B cell (primary cell): ENCODE results near the gene PTPN22. TPM values are rescaled to one million over a fixed set of nuclear protein-coding genes. Genes with fewer than 3 reads are reported as not detected.

Experiments used
- ATAC-seq: fragments of 200-7000 bp; cut with Tn5 transposase; one replicate; pipeline ENCODE4 v1.10.0; 2021; ENCODE audit warnings: low read depth, mild to moderate bottlenecking, moderate number of reproducible peaks, moderate library complexity
- CTCF ChIA-PET: fragments of 350-600 bp; sonication (Branson Sonifier 250); formaldehyde crosslinking; loops from one replicate; lab custom pipeline; 2021; ENCODE audit warnings: antibody characterized with exemption, inconsistent platforms; lab: Charles Lee
- POLR2A ChIA-PET: fragments of 350-600 bp; sonication (Branson Sonifier 250); formaldehyde crosslinking; loops from one replicate; lab custom pipeline; 2021; ENCODE audit warnings: antibody characterized with exemption; lab: Charles Lee
- DNase-seq: peaks from one replicate; pipeline ENCODE4 v3.0.0; 2013
- H2AFZ ChIP-seq: 2 replicates; pipeline ENCODE4 v1.6.1; 2012; ENCODE audit warnings: mild to moderate bottlenecking, low read depth, low read length; ENCODE audit not compliant: insufficient read depth, poor library complexity, severe bottlenecking
- H3K27ac ChIP-seq, 2 donors: 1 replicate in 1 of 2; 2 replicates in 1 of 2; pipeline ENCODE4 v1.5.1; 2012 to 2013; ENCODE audit warnings: low read length in 2 of 2, mild to moderate bottlenecking in 2 of 2, moderate library complexity in 1 of 2
- H3K27me3 ChIP-seq, 4 experiments: fragments of 200-600 bp in 1 of 4; sonication (generic) in 1 of 4; replicated peaks in 1 of 4; 1 replicate in 2 of 4; 2 replicates in 2 of 4; pipeline versions ENCODE4 v1.6.1 to v1.7.0; 2013 to 2016; ENCODE audit warnings: low read length in 3 of 4, mild to moderate bottlenecking in 2 of 4, mixed read lengths in 1 of 4, moderate library complexity in 1 of 4; ENCODE audit not compliant: insufficient read depth in 4 of 4, control insufficient read depth in 3 of 4; ENCODE audit errors: control extremely low read depth in 1 of 4
- H3K36me3 ChIP-seq, 2 experiments: replicated peaks in 1 of 2; 1 replicate in 1 of 2; 2 replicates in 1 of 2; pipeline versions ENCODE4 v1.6.1 to v1.7.1; 2013; ENCODE audit warnings: low read length in 1 of 2; ENCODE audit not compliant: insufficient read depth in 2 of 2, control insufficient read depth in 1 of 2; ENCODE audit errors: control extremely low read depth in 1 of 2, extremely low read depth in 1 of 2
- H3K4me1 ChIP-seq, 2 donors: fragments of 200-600 bp in 1 of 2; sonication (generic) in 1 of 2; 1 replicate in 1 of 2; 2 replicates in 1 of 2; pipeline versions ENCODE4 v1.5.1 to v1.6.1; 2013 to 2017; ENCODE audit warnings: low read length in 2 of 2; ENCODE audit not compliant: control insufficient read depth in 2 of 2, insufficient read depth in 2 of 2
- H3K4me2 ChIP-seq: replicated peaks from 2 replicates; pipeline ENCODE3; 2012; ENCODE audit warnings: mild to moderate bottlenecking, low read depth, low read length; ENCODE audit not compliant: poor library complexity, severe bottlenecking
- H3K4me3 ChIP-seq, 5 experiments: fragments of 200-600 bp in 1 of 5; sonication (generic) in 1 of 5; 1 replicate in 3 of 5; 2 replicates in 2 of 5; pipeline versions ENCODE4 v1.5.1 to v1.7.0; 2011 to 2016; ENCODE audit warnings: low read length in 4 of 5, mild to moderate bottlenecking in 4 of 5, low read depth in 2 of 5, control low read depth in 1 of 5, moderate library complexity in 1 of 5; ENCODE audit not compliant: insufficient read depth in 1 of 5; ENCODE audit errors: control extremely low read depth in 1 of 5, extremely low read depth in 1 of 5
- H3K79me2 ChIP-seq: fragments of 200-600 bp; sonication (generic); one replicate; pipeline ENCODE4 v1.6.0; 2016; ENCODE audit warnings: low read length; ENCODE audit not compliant: control insufficient read depth, insufficient read depth
- H3K9ac ChIP-seq: fragments of 200-600 bp; sonication (generic); 2 replicates; pipeline ENCODE4 v1.6.1; 2017; ENCODE audit warnings: mild to moderate bottlenecking, low read length, moderate library complexity
- H3K9me3 ChIP-seq, 3 donors: one replicate each; pipeline versions ENCODE4 v1.6.1 to v1.7.1; 2013; ENCODE audit warnings: low read length in 2 of 3; ENCODE audit not compliant: control insufficient read depth in 2 of 3, insufficient read depth in 1 of 3; ENCODE audit errors: control extremely low read depth in 1 of 3
- H4K20me1 ChIP-seq: 2 replicates; pipeline ENCODE4 v1.6.0; 2012; ENCODE audit warnings: mild to moderate bottlenecking, low read length; ENCODE audit not compliant: insufficient read depth, control insufficient read depth, poor library complexity, severe bottlenecking
- H3K27ac Mint-ChIP-seq: one replicate; pipeline ENCODE4 v1.8.0; 2021; ENCODE audit warnings: mixed read lengths
- H3K27me3 Mint-ChIP-seq: one replicate; pipeline ENCODE4 v1.8.0; 2021; ENCODE audit warnings: mixed read lengths
- H3K4me1 Mint-ChIP-seq: one replicate; pipeline ENCODE4 v1.8.0; 2021; ENCODE audit warnings: mixed read lengths
- H3K4me3 Mint-ChIP-seq: one replicate; pipeline ENCODE4 v1.8.0; 2021; ENCODE audit warnings: mixed read lengths
- H3K9me3 Mint-ChIP-seq: one replicate; pipeline ENCODE4 v1.8.0; 2022; ENCODE audit warnings: mixed read lengths; ENCODE audit not compliant: insufficient read depth
- CTCF ChIP-seq: fragments of 200-600 bp; IDR thresholded peaks from one replicate; pipeline ENCODE4 v1.8.0; 2022; ENCODE audit warnings: antibody characterized with exemption, mild to moderate bottlenecking
- EZH2 ChIP-seq: IDR thresholded peaks from 2 replicates; pipeline ENCODE4 v1.6.1; 2012; ENCODE audit warnings: borderline replicate concordance, low read depth, mild to moderate bottlenecking, moderate library complexity, low read length; ENCODE audit not compliant: insufficient read depth, poor library complexity, severe bottlenecking
- WGBS: methylation state at CpG from one replicate; pipeline ENCODE4 v1.1.5; 2013; ENCODE audit warnings: missing lambda C conversion rate; ENCODE audit not compliant: insufficient coverage; 5-methylcytosine and 5-hydroxymethylcytosine counted together
- intact Hi-C: fragments of 100-400 bp; cut with micrococcal nuclease; formaldehyde crosslinking; loops from one replicate; pipeline ENCODE4 v1.10.0; 2022
- polyA plus RNA-seq: library from polyadenylated mRNA; depleted of rRNA; stranded (reverse); fragments of >200 nt; gene quantifications from 2 replicates; pipeline ENCODE4 v1.2.3, GENCODE V29; 2012
- total RNA-seq, 2 donors: library from RNA; stranded (reverse); fragments of 120-200 nt in 1 of 2; gene quantifications; 1 replicate in 1 of 2; 2 replicates in 1 of 2; pipeline versions ENCODE4 v1.2.3 to v1.2.4, GENCODE V29; 2013 to 2022

Gene PTPN22
- total and polyA plus RNA-seq, 2 donors (not counting 1 experiment from before 2014, with no cell fraction given): 14.3 to 37.4 TPM

GRCh38 chr1:113792986-113793385 lies 78.5 kb downstream of the PTPN22 start:
- Histone ChIP-seq H3K79me2 (peaks cover 63% of the 10 kb centered on the region), H3K9me3 (no peaks in the 10 kb centered on the region), H3K9ac (no peak overlapping the region), H3K4me1 (peaks cover 0 to 2% of the 10 kb centered on the region in 2 donors), H3K27me3 (no peaks in the 10 kb centered on the region), H4K20me1 (peaks cover 17% of the 10 kb centered on the region), H3K36me3 (peaks cover 0 to 31% of the 10 kb centered on the region in 2 experiments), H3K27ac (no peak overlapping the region), H3K4me3 (no peak overlapping the region), H3K4me2 (no peak overlapping the region), H2AFZ (no peak overlapping the region)
- intact Hi-C loops: no loop called here
- WGBS: 100% methylated on average over 1 of the region's 1 CpG
- no peak for ATAC-seq
- Mint-ChIP-seq H3K4me1 (peaks cover 24% of the 10 kb centered on the region), H3K9me3 (no peaks in the 10 kb centered on the region), H3K4me3 (no peak overlapping the region), H3K27me3 (no peaks in the 10 kb centered on the region), H3K27ac (no peak overlapping the region)
- no peak for DNase-seq
- CTCF ChIA-PET: no interaction called here
- POLR2A ChIA-PET: no interaction called here
- TF ChIP-seq EZH2: no peak
- no peak for TF ChIP-seq CTCF

GRCh38 chr1:113792471-113792870 lies 79.0 kb downstream of the PTPN22 start:
- Mint-ChIP-seq H3K4me3 (no peak overlapping the region), H3K4me1 (peaks cover 20% of the 10 kb centered on the region), H3K27ac (no peak overlapping the region), H3K27me3 (no peaks in the 10 kb centered on the region), H3K9me3 (no peaks in the 10 kb centered on the region)
- H3K9me3 ChIP-seq: no peaks in the 10 kb centered on the region
- ChIA-PET CTCF (no interaction called here), POLR2A (no interaction called here)
- H3K36me3 ChIP-seq: peaks cover 0 to 27% of the 10 kb centered on the region in 2 experiments
- DNase-seq (no peak), ATAC-seq (no peak)
- no peak overlapping the region for H3K4me2 ChIP-seq
- peak overlapping the region in 1 of 2 donors; percentile 24 for H3K27ac ChIP-seq
- H3K79me2 ChIP-seq: peaks cover 64% of the 10 kb centered on the region
- no peaks in the 10 kb centered on the region for H3K27me3 ChIP-seq
- intact Hi-C loops: no loop called here
- peaks cover 13% of the 10 kb centered on the region for H4K20me1 ChIP-seq
- no CpG with 5 or more reads among the region's 5 CpGs for WGBS
- TF ChIP-seq CTCF (no peak), EZH2 (no peak)
- no peak overlapping the region for H3K9ac ChIP-seq
- no peak overlapping the region for H3K4me3 ChIP-seq
- peaks cover 0 to 2% of the 10 kb centered on the region in 2 donors for H3K4me1 ChIP-seq
- no peak overlapping the region for H2AFZ ChIP-seq
